ENCODE results near the gene ADNP2. TPM values are rescaled to one million over a fixed set of nuclear protein-coding genes. Genes with fewer than 3 reads are reported as not detected.

The ADNP2 gene
- total RNA-seq, 2 experiments from 2014 or later = 22.8 to 25.7 TPM

GRCh38 chr18:80183273-80184050 lies 74.4 kb downstream of the ADNP2 start:
- no peak overlapping the region for H3K27ac Mint-ChIP-seq
- POLR2A ChIA-PET = no interaction called here
- DNase-seq = no peak
- ATAC-seq = no peak
- H3K27me3 Mint-ChIP-seq = peaks cover 5% of the 10 kb centered on the region
- no peak overlapping the region for H3K4me3 Mint-ChIP-seq
- no peaks in the 10 kb centered on the region for H3K36me3 Mint-ChIP-seq (ENCODE audit: low read depth)
- intact Hi-C loops (cut with DNase I, micrococcal nuclease) = no loop called here
- CTCF ChIA-PET = interaction anchor here (1.0 to 1.5 kb wide), 3 partner anchors 13 to 128 kb away, joined by 3 to 5 read pairs (median 4); no protein-coding TSS in a partner anchor
- H3K9me3 Mint-ChIP-seq (ENCODE audit: low read depth) = no peaks in the 10 kb centered on the region
- no peaks in the 10 kb centered on the region for H3K4me1 Mint-ChIP-seq

- Mint-ChIP-seq H3K4me1 (no peaks in the 10 kb centered on the region), H3K4me3 (no peak overlapping the region), H3K36me3 (ENCODE audit: low read depth) (no peaks in the 10 kb centered on the region), H3K27ac (no peak overlapping the region), H3K27me3 (peaks cover 2% of the 10 kb centered on the region), H3K9me3 (ENCODE audit: low read depth) (no peaks in the 10 kb centered on the region)
- ChIA-PET CTCF (interaction anchor here (1.0 kb wide), 1 partner anchor 129 kb away, joined by 3 read pairs; no protein-coding TSS in a partner anchor), POLR2A (no interaction called here)
- intact Hi-C loops (cut with DNase I, micrococcal nuclease) = no loop called here
- no peak for DNase-seq
- ATAC-seq = no peak
Observed at GRCh38 chr18:80184243-80184772, 75.2 kb downstream of the ADNP2 start.

- CTCF ChIA-PET = no interaction called here
- Mint-ChIP-seq H3K36me3 (ENCODE audit: low read depth) (no peaks in the 10 kb centered on the region), H3K27ac (no peak overlapping the region), H3K4me3 (no peak overlapping the region), H3K4me1 (no peaks in the 10 kb centered on the region), H3K9me3 (ENCODE audit: low read depth) (no peaks in the 10 kb centered on the region), H3K27me3 (peaks cover 2% of the 10 kb centered on the region)
- POLR2A ChIA-PET = no interaction called here
- ATAC-seq (no peak), DNase-seq (no peak)
- intact Hi-C loops (cut with DNase I, micrococcal nuclease) = no loop called here
Observed at GRCh38 chr18:80185545-80185944, 76.5 kb downstream of the ADNP2 start.

- Mint-ChIP-seq H3K36me3 (ENCODE audit: low read depth) (no peaks in the 10 kb centered on the region), H3K27ac (no peak overlapping the region), H3K9me3 (ENCODE audit: low read depth) (no peaks in the 10 kb centered on the region), H3K4me3 (no peak overlapping the region), H3K27me3 (peaks cover 13% of the 10 kb centered on the region), H3K4me1 (no peaks in the 10 kb centered on the region)
- ChIA-PET CTCF (no interaction called here), POLR2A (no interaction called here)
- DNase-seq (no peak), ATAC-seq (no peak)
- intact Hi-C loops (cut with DNase I, micrococcal nuclease) = no loop called here
Observed at GRCh38 chr18:80187956-80188642, 79.0 kb downstream of the ADNP2 start.

- Mint-ChIP-seq H3K36me3 (ENCODE audit: low read depth) (no peaks in the 10 kb centered on the region), H3K27ac (no peak overlapping the region), H3K4me1 (no peaks in the 10 kb centered on the region), H3K9me3 (ENCODE audit: low read depth) (no peaks in the 10 kb centered on the region), H3K27me3 (peaks cover 18% of the 10 kb centered on the region), H3K4me3 (no peak overlapping the region)
- intact Hi-C loops (cut with DNase I, micrococcal nuclease) = no loop called here
- no peak for ATAC-seq
- ChIA-PET CTCF (no interaction called here), POLR2A (no interaction called here)
- DNase-seq = no peak
Observed at GRCh38 chr18:80188643-80189530, 79.8 kb downstream of the ADNP2 start.

GRCh38 chr18:80189531-80189865 lies 80.4 kb downstream of the ADNP2 start:
- Mint-ChIP-seq H3K4me3 (no peak overlapping the region), H3K4me1 (peaks cover 1% of the 10 kb centered on the region), H3K27me3 (peaks cover 22% of the 10 kb centered on the region), H3K27ac (no peak overlapping the region), H3K9me3 (ENCODE audit: low read depth) (no peaks in the 10 kb centered on the region), H3K36me3 (ENCODE audit: low read depth) (no peaks in the 10 kb centered on the region)
- intact Hi-C loops (cut with DNase I, micrococcal nuclease) = no loop called here
- POLR2A ChIA-PET = no interaction called here
- DNase-seq (no peak), ATAC-seq (no peak)
- CTCF ChIA-PET = no interaction called here

Other genes starting within 250 kb of the ADNP2 start
- 10 to 100 TPM; 23.4 to 28.5 TPM for gene SLC66A2, start 157.6 kb upstream of the ADNP2 start, total RNA-seq
- gene HSBP1L1, start 144.6 kb upstream of the ADNP2 start, total RNA-seq = 10 to 100 TPM; 14.4 to 16.9 TPM
- gene TXNL4A, start 120.7 kb upstream of the ADNP2 start, total RNA-seq = 100 to 1,000 TPM; 150 to 194 TPM
- gene RBFA, start 74.8 kb upstream of the ADNP2 start, total RNA-seq = 10 to 100 TPM; 32.2 to 39.1 TPM
- not detected for gene PARD6G, start 138.3 kb downstream of the ADNP2 start, total RNA-seq